SU-DHL-6 (cell line): ENCODE data around the gene TRAPPC3L.
A peak's percentile ranks its signal among the peaks of the same experiment; 100 is the strongest.

Experiments used
- H2AFZ ChIP-seq: fragments of 200-600 bp; sonication (generic); 2 replicates; pipeline ENCODE4 v1.6.1; 2014; ENCODE audit warnings: low read depth, mild to moderate bottlenecking, moderate library complexity, mixed read lengths, antibody characterized with exemption, low read length; ENCODE audit not compliant: severe bottlenecking
- H3F3A ChIP-seq: fragments of 200-600 bp; shearing (Covaris generic); 2 replicates; pipeline ENCODE4 v1.6.0; 2016; ENCODE audit warnings: antibody characterized with exemption, mild to moderate bottlenecking; ENCODE audit not compliant: insufficient read depth
- H3K27ac ChIP-seq: fragments of 200-600 bp; sonication (generic); 2 replicates; pipeline ENCODE4 v1.5.1; 2016; ENCODE audit warnings: low read depth, mild to moderate bottlenecking, low read length, moderate library complexity, mixed read lengths
- H3K27me3 ChIP-seq: fragments of 200-600 bp; sonication (generic), shearing (Covaris generic); 2 replicates; pipeline ENCODE4 v1.6.0; 2014; ENCODE audit warnings: mild to moderate bottlenecking, low read length
- H3K36me3 ChIP-seq: fragments of 200-600 bp; sonication (generic); 2 replicates; pipeline ENCODE4 v1.6.1; 2014; ENCODE audit warnings: mild to moderate bottlenecking, low read length, mixed read lengths
- H3K4me2 ChIP-seq: fragments of 300-600, 200-600 bp; shearing (Covaris generic), sonication (generic); 2 replicates; pipeline ENCODE4 v1.6.0; 2014; ENCODE audit warnings: low read length, low read depth, mild to moderate bottlenecking; ENCODE audit not compliant: poor library complexity, severe bottlenecking
- H3K4me3 ChIP-seq: fragments of 200-600 bp; sonication (generic); 2 replicates; pipeline ENCODE4 v1.5.1; 2014; ENCODE audit warnings: antibody characterized with exemption, low read length, mild to moderate bottlenecking, mixed read lengths; ENCODE audit not compliant: insufficient read depth, poor library complexity, severe bottlenecking
- H3K79me2 ChIP-seq: fragments of 200-600 bp; sonication (generic); 2 replicates; pipeline ENCODE4 v1.6.1; 2014; ENCODE audit warnings: mild to moderate bottlenecking, low read length, moderate library complexity; ENCODE audit not compliant: insufficient read depth
- H3K9ac ChIP-seq: fragments of 200-600 bp; sonication (generic); 2 replicates; pipeline ENCODE4 v1.7.0; 2014; ENCODE audit warnings: mild to moderate bottlenecking, low read length
- H3K9me2 ChIP-seq: fragments of 200-600 bp; sonication (generic); replicated peaks from 2 replicates; pipeline ENCODE4 v1.6.1; 2014; ENCODE audit warnings: low read length; ENCODE audit not compliant: insufficient read depth
- H3K9me3 ChIP-seq: fragments of 200-600 bp; sonication (generic); 2 replicates; pipeline ENCODE4 v1.6.1; 2014; ENCODE audit warnings: low read length, mixed read lengths; ENCODE audit not compliant: insufficient read depth
- H4K20me1 ChIP-seq: fragments of 200-600 bp; sonication (generic); 2 replicates; pipeline ENCODE4 v1.6.1; 2014; ENCODE audit warnings: low read depth, mild to moderate bottlenecking, antibody characterized with exemption, low read length, moderate library complexity, mixed read lengths
- CTCF ChIP-seq: fragments of 200-600 bp; sonication (generic); IDR thresholded peaks from one replicate; pipeline ENCODE4 v1.5.1; 2017; ENCODE audit warnings: antibody characterized with exemption, mild to moderate bottlenecking, low read length, moderate library complexity; ENCODE audit not compliant: insufficient read depth, poor library complexity, severe bottlenecking
- EZH2phosphoT487 ChIP-seq: fragments of 200-600 bp; sonication (generic), shearing (Covaris generic); conservative IDR thresholded peaks from 2 replicates; pipeline ENCODE4 v1.6.1; 2018; ENCODE audit warnings: mild to moderate bottlenecking, antibody characterized with exemption, low read length, moderate library complexity, mixed read lengths

Gene TRAPPC3L

GRCh38 chr6:116543149-116543548, 2.3 kb downstream of the TRAPPC3L start:
- no peaks in the 10 kb centered on the region for H3F3A ChIP-seq
- no peaks in the 10 kb centered on the region for H4K20me1 ChIP-seq
- no peak overlapping the region for H2AFZ ChIP-seq
- no peaks in the 10 kb centered on the region for H3K27me3 ChIP-seq
- H3K9me3 ChIP-seq = no peaks in the 10 kb centered on the region
- TF ChIP-seq CTCF = no peak
- no peak for TF ChIP-seq EZH2phosphoT487
- H3K4me3 ChIP-seq = no peak overlapping the region
- H3K9ac ChIP-seq = no peak overlapping the region
- H3K27ac ChIP-seq = no peak overlapping the region
- no peaks in the 10 kb centered on the region for H3K36me3 ChIP-seq
- no peaks in the 10 kb centered on the region for H3K9me2 ChIP-seq
- H3K79me2 ChIP-seq = no peaks in the 10 kb centered on the region
- no peak overlapping the region for H3K4me2 ChIP-seq

- H3K9me2 ChIP-seq = no peaks in the 10 kb centered on the region
Measured at GRCh38 chr6:116542426-116542825, 3.1 kb downstream of the TRAPPC3L start.

GRCh38 chr6:116536216-116536621, 9.3 kb downstream of the TRAPPC3L start:
- Histone ChIP-seq H3K9me3 (no peaks in the 10 kb centered on the region), H3K4me2 (no peak overlapping the region), H2AFZ (peak overlapping the region; percentile 24), H3K79me2 (no peaks in the 10 kb centered on the region), H3F3A (no peaks in the 10 kb centered on the region), H3K27me3 (no peaks in the 10 kb centered on the region), H3K9ac (no peak overlapping the region), H4K20me1 (no peaks in the 10 kb centered on the region), H3K27ac (no peak overlapping the region), H3K36me3 (no peaks in the 10 kb centered on the region), H3K9me2 (no peaks in the 10 kb centered on the region), H3K4me3 (no peak overlapping the region)
- TF ChIP-seq EZH2phosphoT487 (no peak), CTCF (peak; percentile 82)

More at GRCh38 chr6:116542426-116542825, 3.1 kb downstream of the TRAPPC3L start:
- Histone ChIP-seq H3K9me3 (no peaks in the 10 kb centered on the region), H3K79me2 (no peaks in the 10 kb centered on the region), H3K36me3 (no peaks in the 10 kb centered on the region), H3K4me3 (no peak overlapping the region), H2AFZ (no peak overlapping the region), H3K9ac (no peak overlapping the region), H3F3A (no peaks in the 10 kb centered on the region), H3K4me2 (no peak overlapping the region), H3K27me3 (no peaks in the 10 kb centered on the region), H3K27ac (no peak overlapping the region), H4K20me1 (no peaks in the 10 kb centered on the region)
- TF ChIP-seq CTCF = no peak
- no peak for TF ChIP-seq EZH2phosphoT487

DNA sequence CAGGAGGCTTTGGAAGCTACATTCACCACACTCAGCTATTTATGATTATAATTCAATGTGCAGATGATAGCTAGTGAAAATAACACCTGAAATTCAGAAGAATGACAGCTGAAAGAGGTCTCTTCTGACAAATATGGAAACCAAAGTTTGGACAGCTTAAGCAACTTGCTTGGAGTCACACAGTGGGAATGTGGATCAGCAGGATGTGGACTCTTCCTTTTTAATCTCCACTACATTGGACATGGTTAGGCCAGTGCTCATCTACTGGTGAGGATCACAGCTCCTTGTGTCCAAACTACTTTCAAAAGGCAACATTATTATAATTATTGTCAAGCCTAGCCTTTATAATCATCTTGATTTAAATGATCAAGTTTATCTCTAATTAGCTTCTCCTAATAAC, 10.4 kb downstream of the TRAPPC3L start:
- Histone ChIP-seq H3K27me3 (no peaks in the 10 kb centered on the region), H2AFZ (no peak overlapping the region), H3K9me2 (no peaks in the 10 kb centered on the region), H3K9me3 (no peaks in the 10 kb centered on the region), H3K79me2 (no peaks in the 10 kb centered on the region), H3K36me3 (no peaks in the 10 kb centered on the region), H4K20me1 (no peaks in the 10 kb centered on the region), H3F3A (no peaks in the 10 kb centered on the region), H3K27ac (no peak overlapping the region), H3K4me2 (no peak overlapping the region), H3K9ac (no peak overlapping the region), H3K4me3 (no peak overlapping the region)
- TF ChIP-seq EZH2phosphoT487 = no peak
- TF ChIP-seq CTCF = no peak
